ENCODE measurements around the gene CHAF1A.

Gene CHAF1A

DNA sequence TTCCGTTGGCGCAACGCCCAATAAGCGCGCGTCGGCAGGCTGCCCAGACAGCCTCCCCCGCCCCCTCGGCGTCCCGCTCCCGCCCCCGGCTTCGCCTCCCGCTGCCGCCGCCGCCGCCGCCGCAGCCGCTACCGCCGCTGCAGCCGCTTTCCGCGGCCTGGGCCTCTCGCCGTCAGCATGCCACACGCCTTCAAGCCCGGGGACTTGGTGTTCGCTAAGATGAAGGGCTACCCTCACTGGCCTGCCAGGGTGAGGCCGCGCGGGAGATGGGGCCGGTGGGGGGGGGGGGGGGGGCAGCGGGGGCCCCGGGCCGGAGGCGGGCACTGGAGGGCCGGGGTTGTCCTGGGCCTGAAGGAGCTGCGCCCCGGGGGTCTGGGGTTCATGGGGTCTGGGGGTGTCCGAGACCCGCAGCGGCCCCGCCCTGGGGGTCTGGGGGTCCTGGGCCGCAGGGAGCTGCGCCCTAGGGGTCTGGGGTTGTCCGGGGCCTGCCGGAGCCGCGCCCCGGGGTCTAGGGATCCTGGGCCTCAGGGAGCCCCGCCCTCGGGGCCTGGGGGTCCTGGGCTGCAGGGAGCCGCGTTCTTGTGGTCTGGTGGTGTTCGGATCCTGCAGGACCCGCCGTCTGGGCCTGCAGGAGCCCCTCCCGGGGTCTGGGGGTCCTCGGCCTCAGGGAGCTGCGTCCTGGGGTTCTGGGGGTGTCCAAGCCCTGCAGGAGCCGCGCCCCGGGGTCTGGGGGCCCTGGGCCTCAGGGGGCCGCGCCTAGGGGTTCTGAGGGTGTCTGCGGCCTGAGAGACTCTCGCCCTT is 69.9 kb downstream of the CHAF1A start, which contains the start of gene HDGFL2 (continued):
- TF ChIP-seq, protein P1, sequence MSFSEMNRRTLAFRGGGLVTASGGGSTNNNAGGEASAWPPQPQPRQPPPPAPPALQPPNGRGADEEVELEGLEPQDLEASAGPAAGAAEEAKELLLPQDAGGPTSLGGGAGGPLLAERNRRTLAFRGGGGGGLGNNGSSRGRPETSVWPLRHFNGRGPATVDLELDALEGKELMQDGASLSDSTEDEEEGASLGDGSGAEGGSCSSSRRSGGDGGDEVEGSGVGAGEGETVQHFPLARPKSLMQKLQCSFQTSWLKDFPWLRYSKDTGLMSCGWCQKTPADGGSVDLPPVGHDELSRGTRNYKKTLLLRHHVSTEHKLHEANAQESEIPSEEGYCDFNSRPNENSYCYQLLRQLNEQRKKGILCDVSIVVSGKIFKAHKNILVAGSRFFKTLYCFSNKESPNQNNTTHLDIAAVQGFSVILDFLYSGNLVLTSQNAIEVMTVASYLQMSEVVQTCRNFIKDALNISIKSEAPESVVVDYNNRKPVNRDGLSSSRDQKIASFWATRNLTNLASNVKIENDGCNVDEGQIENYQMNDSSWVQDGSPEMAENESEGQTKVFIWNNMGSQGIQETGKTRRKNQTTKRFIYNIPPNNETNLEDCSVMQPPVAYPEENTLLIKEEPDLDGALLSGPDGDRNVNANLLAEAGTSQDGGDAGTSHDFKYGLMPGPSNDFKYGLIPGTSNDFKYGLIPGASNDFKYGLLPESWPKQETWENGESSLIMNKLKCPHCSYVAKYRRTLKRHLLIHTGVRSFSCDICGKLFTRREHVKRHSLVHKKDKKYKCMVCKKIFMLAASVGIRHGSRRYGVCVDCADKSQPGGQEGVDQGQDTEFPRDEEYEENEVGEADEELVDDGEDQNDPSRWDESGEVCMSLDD (tag by site-specific recombination; IDR thresholded peaks at IDR 0.05) = peak; percentile 63; the same call in 1 of the 2 replicates
- TF ChIP-seq ZFP37 (tag by site-specific recombination; IDR thresholded peaks at IDR 0.05) = no peak
- TF ChIP-seq GLI4 (tag by site-specific recombination; IDR thresholded peaks at IDR 0.05) = no peak
- TF ChIP-seq ZSCAN30 (tag by site-specific recombination; IDR thresholded peaks at IDR 0.05) = no peak
- no peak for TF ChIP-seq ZNF658 (tag by site-specific recombination; IDR thresholded peaks at IDR 0.05)
- peak; percentile 72 for TF ChIP-seq ZNF335 (tag by site-specific recombination; conservative IDR thresholded peaks at IDR 0.05)

DNA sequence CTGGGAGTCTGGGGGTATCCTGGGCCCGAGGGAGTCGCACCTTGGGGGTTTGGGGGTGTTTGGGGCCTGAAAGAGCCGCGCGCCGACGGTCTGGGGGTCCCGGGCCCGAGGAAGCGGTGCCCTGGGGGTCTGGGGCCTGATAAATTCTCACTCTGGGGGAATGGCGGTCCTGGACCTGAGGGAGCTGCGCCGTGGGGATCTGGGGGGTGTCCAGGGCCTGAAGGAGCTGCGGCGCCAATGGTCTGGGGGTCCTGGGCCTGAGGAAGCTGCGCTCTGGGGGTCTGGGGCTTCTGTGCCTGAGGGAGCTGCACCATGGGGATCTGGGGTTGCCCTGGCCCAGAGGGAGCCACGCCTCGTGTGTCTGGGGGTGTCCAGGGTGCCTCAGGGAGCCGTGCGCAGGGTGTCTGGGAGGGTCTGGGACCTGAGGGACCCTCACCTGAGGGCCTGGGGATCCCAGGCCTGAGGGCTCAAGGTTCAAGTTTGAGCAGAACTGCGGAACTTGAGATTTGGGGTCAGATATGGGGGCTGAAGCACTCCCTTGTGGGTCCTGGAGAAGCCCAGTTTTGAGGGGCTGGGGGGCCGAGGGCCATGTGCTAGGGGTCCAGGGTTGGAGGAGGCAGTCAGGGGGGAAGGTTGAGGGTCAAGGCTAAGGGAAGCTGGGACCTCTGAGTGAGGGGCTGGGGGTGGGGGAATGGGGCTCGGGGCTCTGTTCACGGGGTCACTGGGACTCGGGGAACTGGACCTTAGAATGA is 70.7 kb downstream of the CHAF1A start:
- ChIA-PET CTCF (interaction anchor here (0.6 to 1.1 kb wide), 3 partner anchors 16 to 62 kb away, joined by 3 to 7 read pairs (median 4); partner anchors contain the start of gene PLIN5), POLR2A (interaction anchor here (1.2 to 1.5 kb wide), 2 partner anchors 25 to 26 kb away, joined by 3 to 4 read pairs; no protein-coding TSS in a partner anchor)
- peak overlapping the region; percentile 87 for H3K27ac ChIP-seq (ENCODE audit: extremely low read depth, low read depth, low read length)
- H3K36me3 ChIP-seq (ENCODE audit: control insufficient read depth in 2 of 2, insufficient read depth in 1 of 2, low read length in 2 of 2) = peaks cover 12 to 30% of the 10 kb centered on the region in 2 experiments
- no peaks in the 10 kb centered on the region for H3K9me3 ChIP-seq (ENCODE audit: control insufficient read depth, insufficient read depth, low read depth, low read length)
- H3K4me1 ChIP-seq (ENCODE audit: control insufficient read depth, insufficient read depth, low read length) = peaks cover 3% of the 10 kb centered on the region; the same call in 1 of the 2 replicates
- peak overlapping the region; percentile 85 for H3K4me3 ChIP-seq (ENCODE audit: low read depth, low read length)
- TF ChIP-seq ZFP69B (tag by site-specific recombination; IDR thresholded peaks at IDR 0.05) (no peak), ZNF311 (tag by site-specific recombination; IDR thresholded peaks at IDR 0.05; ENCODE audit: borderline replicate concordance) (no peak), GLIS2 (tag by site-specific recombination; IDR thresholded peaks at IDR 0.05) (peak; percentile 54; the same call in 1 of the 2 replicates), KLF10 (tag by site-specific recombination; IDR thresholded peaks at IDR 0.05) (no peak), KLF16 (tag by site-specific recombination; IDR thresholded peaks at IDR 0.05) (no peak), ZBTB48 (tag by site-specific recombination; IDR thresholded peaks at IDR 0.05) (0 out of 2 replicates have a peak, but pooled peaks have one; percentile 18), ZNF23 (tag by site-specific recombination; IDR thresholded peaks at IDR 0.05; ENCODE audit: borderline replicate concordance) (no peak), EGR2 (tag by site-specific recombination; IDR thresholded peaks at IDR 0.05; ENCODE audit: low read depth) (no peak), ZXDB (tag by site-specific recombination; IDR thresholded peaks at IDR 0.05) (no peak), ZBTB17 (tag by site-specific recombination; IDR thresholded peaks at IDR 0.05) (no peak), GLIS1 (tag by site-specific recombination; IDR thresholded peaks at IDR 0.05) (peak; percentile 36; the same call in 1 of the 2 replicates), ZBTB21 (tag by site-specific recombination; IDR thresholded peaks at IDR 0.05) (no peak), REPIN1 (tag by site-specific recombination; IDR thresholded peaks at IDR 0.05; ENCODE audit: low read depth) (no peak), ZNF529 (tag by site-specific recombination; IDR thresholded peaks at IDR 0.05; ENCODE audit: insufficient replicate concordance) (no peak), ZNF169 (tag by site-specific recombination; IDR thresholded peaks at IDR 0.05) (no peak), ZNF146 (tag by site-specific recombination; IDR thresholded peaks at IDR 0.05) (no peak)
- TF ChIP-seq, protein P2, sequence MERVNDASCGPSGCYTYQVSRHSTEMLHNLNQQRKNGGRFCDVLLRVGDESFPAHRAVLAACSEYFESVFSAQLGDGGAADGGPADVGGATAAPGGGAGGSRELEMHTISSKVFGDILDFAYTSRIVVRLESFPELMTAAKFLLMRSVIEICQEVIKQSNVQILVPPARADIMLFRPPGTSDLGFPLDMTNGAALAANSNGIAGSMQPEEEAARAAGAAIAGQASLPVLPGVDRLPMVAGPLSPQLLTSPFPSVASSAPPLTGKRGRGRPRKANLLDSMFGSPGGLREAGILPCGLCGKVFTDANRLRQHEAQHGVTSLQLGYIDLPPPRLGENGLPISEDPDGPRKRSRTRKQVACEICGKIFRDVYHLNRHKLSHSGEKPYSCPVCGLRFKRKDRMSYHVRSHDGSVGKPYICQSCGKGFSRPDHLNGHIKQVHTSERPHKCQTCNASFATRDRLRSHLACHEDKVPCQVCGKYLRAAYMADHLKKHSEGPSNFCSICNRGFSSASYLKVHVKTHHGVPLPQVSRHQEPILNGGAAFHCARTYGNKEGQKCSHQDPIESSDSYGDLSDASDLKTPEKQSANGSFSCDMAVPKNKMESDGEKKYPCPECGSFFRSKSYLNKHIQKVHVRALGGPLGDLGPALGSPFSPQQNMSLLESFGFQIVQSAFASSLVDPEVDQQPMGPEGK (tag by site-specific recombination; IDR thresholded peaks at IDR 0.05) = peak; percentile 57
- TF ChIP-seq, protein P3, sequence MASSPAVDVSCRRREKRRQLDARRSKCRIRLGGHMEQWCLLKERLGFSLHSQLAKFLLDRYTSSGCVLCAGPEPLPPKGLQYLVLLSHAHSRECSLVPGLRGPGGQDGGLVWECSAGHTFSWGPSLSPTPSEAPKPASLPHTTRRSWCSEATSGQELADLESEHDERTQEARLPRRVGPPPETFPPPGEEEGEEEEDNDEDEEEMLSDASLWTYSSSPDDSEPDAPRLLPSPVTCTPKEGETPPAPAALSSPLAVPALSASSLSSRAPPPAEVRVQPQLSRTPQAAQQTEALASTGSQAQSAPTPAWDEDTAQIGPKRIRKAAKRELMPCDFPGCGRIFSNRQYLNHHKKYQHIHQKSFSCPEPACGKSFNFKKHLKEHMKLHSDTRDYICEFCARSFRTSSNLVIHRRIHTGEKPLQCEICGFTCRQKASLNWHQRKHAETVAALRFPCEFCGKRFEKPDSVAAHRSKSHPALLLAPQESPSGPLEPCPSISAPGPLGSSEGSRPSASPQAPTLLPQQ (tag by site-specific recombination; IDR thresholded peaks at IDR 0.05) = no peak
- TF ChIP-seq, protein P1 (tag by site-specific recombination; IDR thresholded peaks at IDR 0.05) = peak; percentile 56; the same call in 1 of the 2 replicates

Data from HEK293 (cell line).